ENCODE results near the gene MPO.

Gene MPO

GRCh38 chr17:58272367-58273280, 8.1 kb downstream of the MPO start:
- no peak for FAIRE-seq
- TF ChIP-seq POLR2A (IDR thresholded peaks at IDR 0.05; ENCODE audit: low read depth, low read length): no peak
- no peak for DNase-seq (ENCODE audit: insufficient read length, low spot score)

DNA sequence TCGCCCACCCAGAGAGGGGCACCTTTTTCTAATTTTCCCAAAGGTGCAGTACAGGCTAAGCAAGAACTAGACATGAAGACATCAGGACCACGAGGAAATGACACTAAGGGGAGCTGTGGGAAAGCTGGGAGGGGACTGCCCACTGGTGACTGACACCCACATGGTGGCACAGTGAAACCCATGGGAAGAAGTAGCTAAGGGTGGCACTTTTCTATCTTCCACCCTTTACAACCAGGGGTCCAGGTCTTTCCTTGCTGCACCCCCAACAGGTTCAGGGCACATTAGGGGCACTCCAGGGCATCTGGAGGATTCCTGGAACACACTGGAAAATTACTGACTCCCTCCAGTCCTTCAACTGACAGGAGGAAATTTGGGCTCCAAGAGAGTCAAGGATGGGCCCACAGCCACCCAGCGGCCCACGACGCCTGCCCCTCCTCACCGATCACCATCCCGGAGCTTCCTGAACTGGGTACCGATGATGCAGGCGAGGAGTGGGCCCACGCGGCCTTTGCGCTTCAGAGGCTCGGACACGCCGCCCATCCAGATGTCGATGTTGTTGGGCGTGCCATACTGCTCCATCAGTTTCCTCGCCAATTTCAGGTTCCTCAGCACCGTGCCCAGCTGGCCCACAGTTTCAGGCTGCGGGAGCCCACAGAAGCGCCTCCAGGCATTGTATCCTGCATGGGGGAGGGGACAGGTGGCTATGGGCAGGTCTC, 9.4 kb downstream of the MPO start:
- TF ChIP-seq POLR2A (IDR thresholded peaks at IDR 0.05; ENCODE audit: low read depth, low read length): no peak
- FAIRE-seq (no peak), DNase-seq (ENCODE audit: insufficient read length, low spot score) (no peak)

- FAIRE-seq: no peak
- TF ChIP-seq POLR2A (IDR thresholded peaks at IDR 0.05; ENCODE audit: low read depth, low read length): no peak
- DNase-seq (ENCODE audit: insufficient read length, low spot score): no peak
Observed at GRCh38 chr17:58270476-58271215, 10.1 kb downstream of the MPO start.

DNA sequence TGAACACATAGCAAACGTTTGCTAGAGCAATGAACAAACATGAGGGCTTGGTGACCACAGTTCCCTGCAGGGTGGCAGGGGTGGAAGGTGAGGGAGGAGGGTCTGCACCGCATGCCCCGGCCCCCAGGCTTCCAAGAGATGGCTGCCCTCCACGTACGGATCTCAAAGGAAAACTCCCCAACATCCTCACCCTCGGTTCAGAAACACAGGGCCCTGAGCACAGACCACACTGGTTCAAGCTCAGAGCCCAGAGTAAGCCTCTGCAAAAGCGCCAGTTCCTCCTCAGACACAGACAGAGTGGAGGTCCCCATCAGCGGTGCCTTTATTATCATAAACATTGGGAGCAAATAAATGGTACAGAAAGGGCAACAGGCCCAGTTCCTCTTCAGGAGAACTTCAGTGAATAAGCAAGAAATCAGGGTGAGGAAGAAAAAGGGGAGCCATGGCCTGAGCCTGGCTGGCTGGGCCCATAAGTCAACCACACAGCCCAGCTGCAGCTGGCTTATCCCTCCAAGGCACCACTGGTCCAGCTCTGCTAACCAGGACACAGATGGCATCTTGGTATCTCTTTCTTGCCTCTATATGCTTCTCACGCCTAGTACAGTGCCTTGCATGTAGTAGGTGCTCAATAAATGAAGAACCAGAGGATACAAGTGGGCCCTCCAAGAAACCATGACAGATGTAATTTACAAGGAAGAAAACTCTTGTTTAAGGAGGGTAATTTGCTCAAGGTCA, 11.0 kb downstream of the MPO start:
- no peak for TF ChIP-seq POLR2A (IDR thresholded peaks at IDR 0.05; ENCODE audit: low read depth, low read length)
- DNase-seq (ENCODE audit: insufficient read length, low spot score) (no peak), FAIRE-seq (no peak)

- FAIRE-seq (no peak), DNase-seq (ENCODE audit: insufficient read length, low spot score) (no peak)
- TF ChIP-seq POLR2A (IDR thresholded peaks at IDR 0.05; ENCODE audit: low read depth, low read length): no peak
Observed at GRCh38 chr17:58268774-58269556, 11.8 kb downstream of the MPO start.

DNA sequence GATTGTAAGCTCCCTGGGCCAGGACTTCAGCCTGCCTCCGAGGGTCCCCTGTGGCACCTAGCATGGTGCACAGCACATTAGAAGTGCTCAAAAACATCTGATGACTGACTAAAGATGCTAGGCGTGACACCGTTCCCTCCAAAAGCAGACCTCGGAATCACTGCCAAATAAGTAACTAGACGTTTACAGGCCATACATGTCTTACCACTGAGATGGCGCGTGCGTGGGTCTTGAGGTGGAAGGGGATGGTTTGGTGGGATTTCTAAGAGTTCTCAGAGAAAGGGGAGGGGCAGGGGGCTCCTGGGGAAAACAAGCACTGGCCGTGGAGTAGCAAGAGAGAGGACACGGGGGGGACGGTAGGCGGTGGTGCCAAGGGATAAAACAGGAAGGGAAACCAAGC, 12.4 kb downstream of the MPO start:
- TF ChIP-seq POLR2A (IDR thresholded peaks at IDR 0.05; ENCODE audit: low read depth, low read length): no peak
- DNase-seq (ENCODE audit: insufficient read length, low spot score): no peak
- no peak for FAIRE-seq

GRCh38 chr17:58267347-58268324, 13.1 kb downstream of the MPO start:
- no peak for TF ChIP-seq POLR2A (IDR thresholded peaks at IDR 0.05; ENCODE audit: low read depth, low read length)
- FAIRE-seq (no peak), DNase-seq (ENCODE audit: insufficient read length, low spot score) (no peak)

DNA sequence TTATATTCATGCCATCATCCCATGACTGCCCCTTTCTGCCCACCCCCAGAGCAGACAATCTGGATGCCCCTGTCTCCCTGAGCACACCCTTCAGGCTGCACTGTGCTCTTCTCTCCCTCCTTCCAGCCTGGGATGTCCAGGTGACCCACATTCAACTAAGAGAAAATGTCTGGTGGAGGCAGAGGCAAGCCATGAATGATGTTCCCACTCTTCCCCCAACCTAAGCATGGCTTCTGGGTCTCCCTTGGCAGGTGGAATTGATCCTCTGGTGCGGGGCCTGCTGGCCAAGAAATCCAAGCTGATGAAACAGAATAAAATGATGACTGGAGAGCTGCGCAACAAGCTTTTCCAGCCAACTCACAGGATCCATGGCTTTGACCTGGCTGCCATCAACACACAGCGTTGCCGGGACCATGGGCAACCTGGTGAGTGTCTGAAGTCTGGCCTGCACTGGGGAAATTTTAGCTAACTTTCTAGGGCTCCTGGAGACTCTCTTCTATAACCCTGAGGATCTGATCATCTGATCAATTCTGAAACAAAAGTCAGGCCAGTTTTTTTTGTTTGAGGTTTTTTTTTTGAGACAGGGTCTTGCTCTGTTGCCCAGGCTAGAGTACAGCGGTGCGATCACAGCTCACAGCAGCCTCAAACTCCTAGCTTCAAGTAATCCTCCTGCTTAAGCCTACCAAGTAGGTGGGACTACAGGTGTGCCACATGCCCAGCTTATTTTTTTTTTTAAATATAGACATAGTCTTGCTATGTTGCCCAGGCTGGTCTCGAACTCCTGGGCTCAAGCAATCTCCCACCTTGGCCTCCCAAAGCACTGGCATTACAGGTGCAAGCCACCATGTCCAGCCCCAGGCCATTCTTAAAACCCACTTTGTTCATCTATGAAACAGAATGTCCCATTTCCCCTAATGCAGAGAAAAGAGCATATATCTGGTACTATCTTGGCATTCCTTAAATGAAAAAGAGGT, 14.5 kb downstream of the MPO start:
- no peak for TF ChIP-seq POLR2A (IDR thresholded peaks at IDR 0.05; ENCODE audit: low read depth, low read length)
- FAIRE-seq: no peak
- no peak for DNase-seq (ENCODE audit: insufficient read length, low spot score)

DNA sequence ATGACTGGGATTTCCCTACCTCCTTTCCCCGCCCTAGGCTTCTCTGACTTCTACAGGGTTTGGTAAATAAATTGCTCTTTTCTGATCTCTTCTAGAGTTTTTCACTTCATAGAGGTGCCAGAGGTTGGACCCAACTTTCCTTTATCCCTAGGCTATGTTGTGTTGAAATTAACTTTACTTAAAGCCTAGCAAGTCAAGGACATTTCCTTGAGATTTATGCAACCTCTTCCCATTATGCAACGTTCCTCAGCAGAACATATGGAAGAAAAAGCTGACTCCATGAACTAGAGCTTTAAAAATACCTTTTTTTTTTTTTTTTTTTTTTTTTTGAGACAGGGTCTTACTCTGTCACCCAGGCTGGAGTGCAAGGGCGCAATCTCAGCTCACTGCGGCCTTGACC, 15.5 kb downstream of the MPO start:
- DNase-seq (ENCODE audit: insufficient read length, low spot score): no peak
- TF ChIP-seq POLR2A (IDR thresholded peaks at IDR 0.05; ENCODE audit: low read depth, low read length): no peak
- no peak for FAIRE-seq

DNA sequence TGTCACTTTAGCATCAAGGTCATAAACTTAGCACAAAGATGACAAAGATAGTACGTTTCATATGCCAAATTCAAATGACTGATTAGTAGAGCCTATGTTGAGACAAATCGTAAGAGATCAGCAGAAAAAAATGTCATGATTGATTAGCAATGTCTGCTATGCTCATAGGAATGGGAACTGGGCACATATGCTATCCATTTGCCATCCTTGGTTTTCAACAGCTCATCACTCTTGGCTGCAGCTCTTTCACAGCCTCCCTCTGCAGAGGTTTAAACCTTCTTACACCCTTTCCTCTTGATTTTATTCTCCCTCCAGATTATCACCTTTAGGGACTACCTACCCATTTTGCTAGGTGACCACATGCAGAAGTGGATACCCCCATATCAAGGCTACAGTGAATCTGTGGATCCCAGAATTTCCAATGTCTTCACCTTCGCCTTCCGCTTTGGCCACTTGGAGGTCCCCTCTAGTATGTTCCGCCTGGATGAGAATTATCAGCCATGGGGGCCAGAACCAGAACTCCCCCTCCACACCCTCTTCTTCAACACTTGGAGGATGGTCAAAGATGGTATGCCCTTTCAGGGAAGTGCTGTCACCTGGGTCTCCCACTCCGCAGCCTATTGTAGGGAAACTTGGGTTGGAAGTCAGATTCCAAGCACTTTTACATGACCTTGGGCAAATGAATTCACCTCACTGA, 16.2 kb downstream of the MPO start:
- TF ChIP-seq POLR2A (IDR thresholded peaks at IDR 0.05; ENCODE audit: low read depth, low read length): no peak
- no peak for DNase-seq (ENCODE audit: insufficient read length, low spot score)
- FAIRE-seq: no peak

Measured in H54 (cell line).